ENCODE data around the gene TSPYL1.

The TSPYL1 gene

GRCh38 chr6:116271149-116271708 lies 8.5 kb downstream of the TSPYL1 start:
- H3K9ac ChIP-seq (ENCODE audit: insufficient read length, low read depth): no peak overlapping the region
- TF ChIP-seq SUZ12 (IDR thresholded peaks at IDR 0.05; ENCODE audit: extremely low read depth, insufficient read depth, insufficient read length) (no peak), YY1 (IDR thresholded peaks at IDR 0.05; ENCODE audit: insufficient read depth, insufficient read length) (no peak), ZNF274 (IDR thresholded peaks at IDR 0.05; ENCODE audit: low read depth, low read length) (no peak)
- no peaks in the 10 kb centered on the region for H3K9me3 ChIP-seq (ENCODE audit: insufficient read depth, low read length)
- H3K36me3 ChIP-seq (ENCODE audit: insufficient read depth, insufficient read length, low read length): peaks cover 13% of the 10 kb centered on the region
- peaks cover 1% of the 10 kb centered on the region for H3K4me1 ChIP-seq (ENCODE audit: insufficient read depth, insufficient read length)
- no peak for DNase-seq (ENCODE audit: low read depth, low spot score)
- H3K27me3 ChIP-seq (ENCODE audit: insufficient read depth, insufficient read length): no peaks in the 10 kb centered on the region
- no peak overlapping the region for H3K4me3 ChIP-seq (ENCODE audit: insufficient read length, low read depth)

- Histone ChIP-seq H3K27me3 (ENCODE audit: insufficient read depth, insufficient read length) (no peaks in the 10 kb centered on the region), H3K4me1 (ENCODE audit: insufficient read depth, insufficient read length) (peaks cover 1% of the 10 kb centered on the region), H3K9ac (ENCODE audit: insufficient read length, low read depth) (no peak overlapping the region), H3K4me3 (ENCODE audit: insufficient read length, low read depth) (no peak overlapping the region), H3K36me3 (ENCODE audit: insufficient read depth, insufficient read length, low read length) (peaks cover 22% of the 10 kb centered on the region), H3K9me3 (ENCODE audit: insufficient read depth, low read length) (no peaks in the 10 kb centered on the region)
- DNase-seq (ENCODE audit: low read depth, low spot score): no peak
- TF ChIP-seq YY1 (IDR thresholded peaks at IDR 0.05; ENCODE audit: insufficient read depth, insufficient read length) (no peak), SUZ12 (IDR thresholded peaks at IDR 0.05; ENCODE audit: extremely low read depth, insufficient read depth, insufficient read length) (no peak), ZNF274 (IDR thresholded peaks at IDR 0.05; ENCODE audit: low read depth, low read length) (no peak)
Observed at GRCh38 chr6:116268589-116269293, 11.0 kb downstream of the TSPYL1 start.

GRCh38 chr6:116267836-116268588 lies 11.7 kb downstream of the TSPYL1 start:
- Histone ChIP-seq H3K27me3 (ENCODE audit: insufficient read depth, insufficient read length) (no peaks in the 10 kb centered on the region), H3K9ac (ENCODE audit: insufficient read length, low read depth) (no peak overlapping the region), H3K4me1 (ENCODE audit: insufficient read depth, insufficient read length) (peaks cover 1% of the 10 kb centered on the region), H3K9me3 (ENCODE audit: insufficient read depth, low read length) (no peaks in the 10 kb centered on the region), H3K36me3 (ENCODE audit: insufficient read depth, insufficient read length, low read length) (peaks cover 19% of the 10 kb centered on the region), H3K4me3 (ENCODE audit: insufficient read length, low read depth) (no peak overlapping the region)
- TF ChIP-seq SUZ12 (IDR thresholded peaks at IDR 0.05; ENCODE audit: extremely low read depth, insufficient read depth, insufficient read length) (no peak), YY1 (IDR thresholded peaks at IDR 0.05; ENCODE audit: insufficient read depth, insufficient read length) (no peak), ZNF274 (IDR thresholded peaks at IDR 0.05; ENCODE audit: low read depth, low read length) (no peak)
- no peak for DNase-seq (ENCODE audit: low read depth, low spot score)

- peaks cover 1% of the 10 kb centered on the region for H3K4me1 ChIP-seq (ENCODE audit: insufficient read depth, insufficient read length)
- no peaks in the 10 kb centered on the region; the same call in 1 of the 2 replicates for H3K9me3 ChIP-seq (ENCODE audit: insufficient read depth, low read length)
- no peaks in the 10 kb centered on the region for H3K27me3 ChIP-seq (ENCODE audit: insufficient read depth, insufficient read length)
- TF ChIP-seq SUZ12 (IDR thresholded peaks at IDR 0.05; ENCODE audit: extremely low read depth, insufficient read depth, insufficient read length) (no peak), ZNF274 (IDR thresholded peaks at IDR 0.05; ENCODE audit: low read depth, low read length) (no peak), YY1 (IDR thresholded peaks at IDR 0.05; ENCODE audit: insufficient read depth, insufficient read length) (no peak)
- H3K9ac ChIP-seq (ENCODE audit: insufficient read length, low read depth): no peak overlapping the region
- no peak overlapping the region for H3K4me3 ChIP-seq (ENCODE audit: insufficient read length, low read depth)
- H3K36me3 ChIP-seq (ENCODE audit: insufficient read depth, insufficient read length, low read length): peaks cover 16% of the 10 kb centered on the region
- no peak for DNase-seq (ENCODE audit: low read depth, low spot score)
Observed at GRCh38 chr6:116266803-116267202, 12.9 kb downstream of the TSPYL1 start.

GRCh38 chr6:116265041-116265829 lies 14.5 kb downstream of the TSPYL1 start:
- H3K9me3 ChIP-seq (ENCODE audit: insufficient read depth, low read length): no peaks in the 10 kb centered on the region; the same call in 1 of the 2 replicates
- TF ChIP-seq ZNF274 (IDR thresholded peaks at IDR 0.05; ENCODE audit: low read depth, low read length) (no peak), YY1 (IDR thresholded peaks at IDR 0.05; ENCODE audit: insufficient read depth, insufficient read length) (no peak), SUZ12 (IDR thresholded peaks at IDR 0.05; ENCODE audit: extremely low read depth, insufficient read depth, insufficient read length) (no peak)
- H3K27me3 ChIP-seq (ENCODE audit: insufficient read depth, insufficient read length): no peaks in the 10 kb centered on the region
- no peak overlapping the region for H3K4me3 ChIP-seq (ENCODE audit: insufficient read length, low read depth)
- DNase-seq (ENCODE audit: low read depth, low spot score): no peak
- no peak overlapping the region for H3K9ac ChIP-seq (ENCODE audit: insufficient read length, low read depth)
- no peaks in the 10 kb centered on the region for H3K4me1 ChIP-seq (ENCODE audit: insufficient read depth, insufficient read length)
- peaks cover 16% of the 10 kb centered on the region for H3K36me3 ChIP-seq (ENCODE audit: insufficient read depth, insufficient read length, low read length)

GRCh38 chr6:116263353-116263752 lies 16.4 kb downstream of the TSPYL1 start:
- TF ChIP-seq YY1 (IDR thresholded peaks at IDR 0.05; ENCODE audit: insufficient read depth, insufficient read length): no peak
- TF ChIP-seq SUZ12 (IDR thresholded peaks at IDR 0.05; ENCODE audit: extremely low read depth, insufficient read depth, insufficient read length): no peak
- TF ChIP-seq ZNF274 (IDR thresholded peaks at IDR 0.05; ENCODE audit: low read depth, low read length): no peak

More at GRCh38 chr6:116263353-116263752, 16.4 kb downstream of the TSPYL1 start:
- H3K9ac ChIP-seq (ENCODE audit: insufficient read length, low read depth): no peak overlapping the region
- H3K27me3 ChIP-seq (ENCODE audit: insufficient read depth, insufficient read length): no peaks in the 10 kb centered on the region
- no peaks in the 10 kb centered on the region; the same call in 1 of the 2 replicates for H3K9me3 ChIP-seq (ENCODE audit: insufficient read depth, low read length)
- H3K4me1 ChIP-seq (ENCODE audit: insufficient read depth, insufficient read length): no peaks in the 10 kb centered on the region
- no peak for DNase-seq (ENCODE audit: low read depth, low spot score)
- H3K36me3 ChIP-seq (ENCODE audit: insufficient read depth, insufficient read length, low read length): peaks cover 25% of the 10 kb centered on the region
- no peak overlapping the region for H3K4me3 ChIP-seq (ENCODE audit: insufficient read length, low read depth)

All from NT2/D1 (cell line).